IMR-90 (cell line): ENCODE measurements around the gene VPS18. TPM values are rescaled to one million over a fixed set of nuclear protein-coding genes. Genes with fewer than 3 reads are reported as not detected.

Source experiments
- ATAC-seq: fragments of 200-7000 bp; cut with Tn5 transposase; 2 replicates; pipeline ENCODE4 v1.9.1; 2020; ENCODE audit warnings: low read depth, mild to moderate bottlenecking, moderate library complexity
- BruUV-seq: library from RNA; stranded (reverse); fragments of 400-500 nt; replicated peaks from 2 replicates; lab custom pipeline; 2021; lab: Mats Ljungman, UMichigan
- CTCF ChIA-PET: fragments of 300-600 bp; formaldehyde crosslinking; extraction: SDS; loops from one replicate; lab custom pipeline; 2021; ENCODE audit warnings: antibody characterized with exemption; lab: Yijun Ruan, JAX
- POLR2A ChIA-PET: fragments of 300-600 bp; sonication (Branson Sonifier 250); formaldehyde crosslinking; loops from one replicate; lab custom pipeline; 2022; ENCODE audit warnings: antibody characterized with exemption; ENCODE audit not compliant: unreplicated experiment; lab: Charles Lee
- DNase-seq: peaks from one replicate; pipeline ENCODE4 v3.0.0; 2013
- H2AFZ ChIP-seq: replicated peaks from 2 replicates; pipeline ENCODE3; 2013; ENCODE audit warnings: low read length, mild to moderate bottlenecking; ENCODE audit not compliant: poor library complexity
- H2AK5ac ChIP-seq: 2 replicates; pipeline ENCODE4 v1.6.1; 2013; ENCODE audit warnings: low read depth, low read length, inconsistent platforms
- H2AK9ac ChIP-seq: replicated peaks from 2 replicates; pipeline ENCODE3; 2013; ENCODE audit warnings: mild to moderate bottlenecking, low read depth, low read length, moderate library complexity; ENCODE audit not compliant: poor library complexity
- H2BK120ac ChIP-seq: 2 replicates; pipeline ENCODE4 v1.6.1; 2013; ENCODE audit warnings: low read depth, low read length, inconsistent platforms
- H2BK15ac ChIP-seq: 3 replicates; pipeline ENCODE4 v1.6.1; 2013; ENCODE audit warnings: low read depth, low read length, inconsistent platforms
- H2BK20ac ChIP-seq: 2 replicates; pipeline ENCODE4 v1.6.1; 2013; ENCODE audit warnings: low read depth, mild to moderate bottlenecking, inconsistent platforms, low read length, moderate library complexity
- H2BK5ac ChIP-seq: 2 replicates; pipeline ENCODE4 v1.6.1; 2013; ENCODE audit warnings: mild to moderate bottlenecking, low read depth, low read length, inconsistent platforms; ENCODE audit not compliant: poor library complexity, severe bottlenecking
- H3K14ac ChIP-seq: replicated peaks from 2 replicates; pipeline ENCODE4 v1.6.1; 2013; ENCODE audit warnings: low read depth, low read length, inconsistent platforms
- H3K18ac ChIP-seq: 2 replicates; pipeline ENCODE4 v1.6.1; 2013; ENCODE audit warnings: low read depth, low read length, control low read depth
- H3K23ac ChIP-seq: 2 replicates; pipeline ENCODE4 v1.6.1; 2013; ENCODE audit warnings: low read depth, low read length, inconsistent platforms
- H3K27ac ChIP-seq: 2 replicates; pipeline ENCODE4 v1.5.1; 2013; ENCODE audit warnings: mild to moderate bottlenecking, control low read depth, low read length; ENCODE audit not compliant: insufficient read depth
- H3K27me3 ChIP-seq: 2 replicates; pipeline ENCODE4 v1.6.1; 2013; ENCODE audit warnings: low read length; ENCODE audit not compliant: control insufficient read depth, insufficient read depth
- H3K36me3 ChIP-seq: 2 replicates; pipeline ENCODE4 v1.6.1; 2013; ENCODE audit warnings: low read length, mixed read lengths; ENCODE audit not compliant: control insufficient read depth, insufficient read depth
- H3K4ac ChIP-seq: 2 replicates; pipeline ENCODE4 v1.6.1; 2013; ENCODE audit warnings: low read depth, low read length, inconsistent platforms
- H3K4me1 ChIP-seq: 2 replicates; pipeline ENCODE4 v1.6.1; 2013; ENCODE audit warnings: low read length, mixed read lengths; ENCODE audit not compliant: control insufficient read depth, insufficient read depth
- H3K4me2 ChIP-seq: 2 replicates; pipeline ENCODE4 v1.6.1; 2013; ENCODE audit warnings: low read depth, mild to moderate bottlenecking, control low read depth, low read length, moderate library complexity
- H3K4me3 ChIP-seq: 2 replicates; pipeline ENCODE4 v1.5.1; 2013; ENCODE audit warnings: low read depth, mild to moderate bottlenecking, control low read depth, low read length, moderate library complexity; ENCODE audit not compliant: insufficient read depth
- H3K56ac ChIP-seq: 2 replicates; pipeline ENCODE4 v1.6.1; 2013; ENCODE audit warnings: low read length, inconsistent platforms; ENCODE audit not compliant: insufficient read depth; ENCODE audit errors: extremely low read depth
- H3K79me1 ChIP-seq, 2 experiments: 2 replicates each; pipeline ENCODE4 v1.6.1; 2013; ENCODE audit warnings: low read length in 2 of 2, inconsistent platforms in 1 of 2, low read depth in 1 of 2
- H3K9ac ChIP-seq: 2 replicates; pipeline ENCODE4 v1.6.1; 2013; ENCODE audit warnings: low read depth, low read length, control low read depth
- H3K9me1 ChIP-seq: 2 replicates; pipeline ENCODE4 v1.6.1; 2013; ENCODE audit warnings: low read length, inconsistent platforms; ENCODE audit not compliant: insufficient read depth
- H3K9me3 ChIP-seq: 2 replicates; pipeline ENCODE4 v1.6.1; 2013; ENCODE audit warnings: low read length; ENCODE audit not compliant: control insufficient read depth, insufficient read depth
- H4K20me1 ChIP-seq: 2 replicates; pipeline ENCODE4 v1.6.1; 2013; ENCODE audit warnings: low read length, inconsistent platforms; ENCODE audit not compliant: insufficient read depth
- H4K5ac ChIP-seq: 2 replicates; pipeline ENCODE4 v1.6.1; 2013; ENCODE audit warnings: mild to moderate bottlenecking, low read depth, low read length, control low read depth
- H4K8ac ChIP-seq, 2 experiments: 2 replicates each; pipeline ENCODE4 v1.6.1; 2013; ENCODE audit warnings: low read depth in 2 of 2, low read length in 2 of 2, control low read depth in 1 of 2, inconsistent platforms in 1 of 2
- H4K91ac ChIP-seq: 2 replicates; pipeline ENCODE4 v1.6.1; 2013; ENCODE audit warnings: low read depth, low read length, inconsistent platforms; ENCODE audit not compliant: insufficient read depth
- CEBPB ChIP-seq: IDR thresholded peaks from 2 replicates; pipeline ENCODE4 v1.6.1; 2012; ENCODE audit warnings: low read depth, low read length, improper control_type of control experiment
- CHD1 ChIP-seq: IDR thresholded peaks from 2 replicates; pipeline ENCODE4 v1.6.1; 2012; ENCODE audit warnings: low read depth, low read length, improper control_type of control experiment
- FOS ChIP-seq: fragments of 150-350 bp; IDR thresholded peaks from 2 replicates; pipeline ENCODE4 v1.6.1; 2016; ENCODE audit warnings: low read depth, low read length
- MAFK ChIP-seq: IDR thresholded peaks from 2 replicates; pipeline ENCODE4 v1.6.1; 2012; ENCODE audit warnings: low read depth, low read length, improper control_type of control experiment
- MAZ ChIP-seq: IDR thresholded peaks from 2 replicates; pipeline ENCODE4 v1.6.1; 2012; ENCODE audit warnings: low read depth, mild to moderate bottlenecking, low read length, improper control_type of control experiment, moderate library complexity, borderline replicate concordance
- MXI1 ChIP-seq: IDR thresholded peaks from 2 replicates; pipeline ENCODE4 v1.6.1; 2012; ENCODE audit warnings: low read depth, mild to moderate bottlenecking, low read length, moderate library complexity, borderline replicate concordance
- NFE2L2 ChIP-seq: fragments of 150-350 bp; IDR thresholded peaks from 2 replicates; pipeline ENCODE4 v1.6.1; 2016; ENCODE audit warnings: low read depth, mild to moderate bottlenecking, low read length
- POLR2A ChIP-seq: IDR thresholded peaks from 2 replicates; pipeline ENCODE4 v1.6.1; 2012; ENCODE audit warnings: mild to moderate bottlenecking, low read depth, low read length
- RAD21 ChIP-seq: IDR thresholded peaks from 2 replicates; pipeline ENCODE4 v1.6.1; 2012; ENCODE audit warnings: low read length, improper control_type of control experiment
- RFX5 ChIP-seq: IDR thresholded peaks from 2 replicates; pipeline ENCODE4 v1.8.0; 2012; ENCODE audit warnings: low read depth, mild to moderate bottlenecking, low read length, moderate library complexity
- SMC3 ChIP-seq: fragments of 150-350 bp; IDR thresholded peaks from 2 replicates; pipeline ENCODE4 v1.6.1; 2016; ENCODE audit warnings: low read depth, mild to moderate bottlenecking, antibody characterized with exemption, low read length, moderate library complexity
- WGBS, 2 experiments: methylation state at CpG; one replicate each; pipeline versions ENCODE4 v1.1.5 to v1.1.7; 2013; ENCODE audit warnings: missing lambda C conversion rate in 2 of 2; ENCODE audit not compliant: insufficient read length in 1 of 2; ENCODE audit errors: extremely low coverage in 2 of 2; 5-methylcytosine and 5-hydroxymethylcytosine counted together
- dilution Hi-C: fragments of 300-500 bp; cut with HindIII; formaldehyde crosslinking; loops from one replicate; pipeline ENCODE4 v1.14.3; 2018; ENCODE audit warnings: low sequenced_read_pairs; ENCODE audit not compliant: unreplicated experiment
- in situ Hi-C: fragments of 300-500 bp; cut with MboI; formaldehyde crosslinking; loops from 3 replicates; pipeline ENCODE4 v1.14.3; 2019; ENCODE audit warnings: low sequenced_read_pairs, inconsistent platforms, mixed read lengths
- intact Hi-C: fragments of 100-400 bp; cut with micrococcal nuclease; formaldehyde crosslinking; loops from 2 replicates; pipeline ENCODE4 v1.10.0; 2022
- polyA plus RNA-seq, 3 experiments: library from polyadenylated mRNA; depleted of rRNA; stranded (reverse); fragments of >200 nt; gene quantifications; 2 replicates each; pipeline ENCODE4 v1.2.3, GENCODE V29; 2012; ENCODE audit warnings: low replicate concordance in 1 of 3
- total RNA-seq: library from RNA; depleted of rRNA; stranded (reverse); fragments of >200 nt; gene quantifications from 2 replicates; pipeline ENCODE4 v1.2.3, GENCODE V29; 2012
- TF ChIP-seq, protein P1 (sequence below): fragments of 150-350 bp; IDR thresholded peaks from 2 replicates; pipeline ENCODE4 v1.6.1; 2017; ENCODE audit warnings: mild to moderate bottlenecking, antibody characterized with exemption, low read length, low read depth
- TF ChIP-seq, protein P2 (sequence below): conservative IDR thresholded peaks from 2 replicates; pipeline ENCODE4 v1.5.1; 2012; ENCODE audit warnings: mild to moderate bottlenecking, low read depth, low read length, improper control_type of control experiment
- TF ChIP-seq, protein P3 (sequence below): fragments of 150-350 bp; IDR thresholded peaks from 2 replicates; pipeline ENCODE4 v1.6.1; 2016; ENCODE audit warnings: low read depth, mild to moderate bottlenecking, low read length, moderate library complexity, borderline replicate concordance

Gene VPS18
- total and polyA plus RNA-seq, 2 of the 4 experiments (the other 2 are of a cell fraction): 19.3 to 32.3 TPM

DNA sequence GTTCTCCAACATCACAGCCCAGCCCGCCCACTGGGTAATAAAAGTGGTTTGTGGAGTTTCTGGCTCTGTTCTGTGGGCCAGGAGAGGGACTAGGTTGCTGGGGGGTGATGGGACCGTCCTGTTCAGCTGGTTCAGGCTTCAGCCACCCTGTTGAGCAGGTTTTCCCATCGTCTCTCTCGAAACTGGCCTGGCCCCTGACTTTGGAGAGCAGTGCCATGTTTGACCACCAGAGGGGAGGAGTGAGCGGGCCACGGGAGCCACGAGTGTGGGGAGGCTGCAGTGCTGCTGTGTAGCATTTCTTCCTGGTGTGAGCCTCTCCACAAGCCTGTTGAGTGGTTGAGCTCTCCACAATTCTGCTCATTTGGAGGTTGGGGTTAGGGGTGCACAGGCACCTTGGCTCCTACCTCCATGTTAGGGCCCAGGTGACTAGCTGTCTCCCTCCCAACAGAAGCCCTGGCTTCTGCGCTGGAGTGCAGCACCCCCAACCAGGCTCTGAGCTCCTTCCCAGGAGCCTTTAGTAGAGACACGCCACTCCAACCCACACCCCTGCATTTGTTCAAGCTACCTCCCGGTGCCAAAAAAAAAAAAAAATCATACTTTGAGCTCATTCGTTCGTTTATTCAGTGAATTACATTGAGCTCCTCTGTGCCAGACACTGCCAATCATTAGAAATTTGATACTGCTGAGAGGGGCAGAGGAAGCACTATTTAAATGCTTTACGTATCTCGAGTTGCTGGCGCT, 36.5 kb upstream of the VPS18 start:
- H2BK20ac ChIP-seq: no peak overlapping the region
- peak; percentile 99 for ATAC-seq
- no peak overlapping the region for H3K27ac ChIP-seq
- in situ Hi-C loops (loop anchor here (5.0 kb wide), 1 partner anchor 35 kb away; the partner anchor contains the start of gene VPS18), intact Hi-C loops (loop anchor here (1.0 kb wide), 1 partner anchor 37 kb away; the partner anchor contains the start of gene VPS18), dilution Hi-C loops (no loop called here)
- H2AK5ac ChIP-seq: no peak overlapping the region; the same call in 1 of the 2 replicates
- H2BK5ac ChIP-seq: no peak overlapping the region
- H3K4me3 ChIP-seq: no peak overlapping the region
- POLR2A ChIA-PET: interaction anchor here (0.6 kb wide), 1 partner anchor 36 kb away, joined by 3 read pairs; no protein-coding TSS in a partner anchor
- H3K36me3 ChIP-seq: no peaks in the 10 kb centered on the region
- peak overlapping the region; percentile 84 for H2AFZ ChIP-seq
- H4K8ac ChIP-seq: peak overlapping the region in 1 of 2 experiments; percentile 29; a peak in 1 of 4 replicates
- H3K18ac ChIP-seq: no peak overlapping the region
- no peaks in the 10 kb centered on the region for H3K79me1 ChIP-seq
- CTCF ChIA-PET: interaction anchor here (0.6 to 5.0 kb wide), 13 partner anchors 8 to 288 kb away, joined by 3 to 44 read pairs (median 5); partner anchors contain the start of genes RHOV and VPS18
- no peaks in the 10 kb centered on the region for H3K4me1 ChIP-seq
- H2AK9ac ChIP-seq: peak overlapping the region; percentile 40
- DNase-seq: peak; percentile 48
- H4K91ac ChIP-seq: no peak overlapping the region
- H2BK120ac ChIP-seq: no peak overlapping the region
- no TSS peak for BruUV-seq
- no peak overlapping the region for H3K4me2 ChIP-seq
- no peak overlapping the region for H3K9ac ChIP-seq
- peaks cover 3% of the 10 kb centered on the region; the same call in 1 of the 2 replicates for H3K9me1 ChIP-seq
- H3K23ac ChIP-seq: no peak overlapping the region
- H3K9me3 ChIP-seq: no peaks in the 10 kb centered on the region
- H3K56ac ChIP-seq: no peak overlapping the region
- 32% methylated on average over 5 of the region's 15 CpGs; no CpG with 5 or more reads in 1 of the 2 experiments for WGBS, 2 experiments
- H3K4ac ChIP-seq: no peak overlapping the region
- no peak overlapping the region for H3K14ac ChIP-seq
- no peak overlapping the region for H2BK15ac ChIP-seq
- no peaks in the 10 kb centered on the region; the same call in 1 of the 2 replicates for H4K20me1 ChIP-seq
- no peak overlapping the region for H4K5ac ChIP-seq
- TF ChIP-seq RAD21: peak; percentile 77
- peak; percentile 86 for TF ChIP-seq SMC3
- no peak for TF ChIP-seq NFE2L2
- no peak for TF ChIP-seq MAFK
- no peak for TF ChIP-seq FOS
- TF ChIP-seq CHD1: no peak
- no peak for TF ChIP-seq RFX5
- TF ChIP-seq POLR2A: no peak
- TF ChIP-seq, protein P1, sequence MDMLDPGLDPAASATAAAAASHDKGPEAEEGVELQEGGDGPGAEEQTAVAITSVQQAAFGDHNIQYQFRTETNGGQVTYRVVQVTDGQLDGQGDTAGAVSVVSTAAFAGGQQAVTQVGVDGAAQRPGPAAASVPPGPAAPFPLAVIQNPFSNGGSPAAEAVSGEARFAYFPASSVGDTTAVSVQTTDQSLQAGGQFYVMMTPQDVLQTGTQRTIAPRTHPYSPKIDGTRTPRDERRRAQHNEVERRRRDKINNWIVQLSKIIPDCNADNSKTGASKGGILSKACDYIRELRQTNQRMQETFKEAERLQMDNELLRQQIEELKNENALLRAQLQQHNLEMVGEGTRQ: no peak
- TF ChIP-seq MXI1: 0 out of 2 replicates have a peak, but pooled peaks have one; percentile 23
- TF ChIP-seq CEBPB: no peak
- TF ChIP-seq, protein P2, sequence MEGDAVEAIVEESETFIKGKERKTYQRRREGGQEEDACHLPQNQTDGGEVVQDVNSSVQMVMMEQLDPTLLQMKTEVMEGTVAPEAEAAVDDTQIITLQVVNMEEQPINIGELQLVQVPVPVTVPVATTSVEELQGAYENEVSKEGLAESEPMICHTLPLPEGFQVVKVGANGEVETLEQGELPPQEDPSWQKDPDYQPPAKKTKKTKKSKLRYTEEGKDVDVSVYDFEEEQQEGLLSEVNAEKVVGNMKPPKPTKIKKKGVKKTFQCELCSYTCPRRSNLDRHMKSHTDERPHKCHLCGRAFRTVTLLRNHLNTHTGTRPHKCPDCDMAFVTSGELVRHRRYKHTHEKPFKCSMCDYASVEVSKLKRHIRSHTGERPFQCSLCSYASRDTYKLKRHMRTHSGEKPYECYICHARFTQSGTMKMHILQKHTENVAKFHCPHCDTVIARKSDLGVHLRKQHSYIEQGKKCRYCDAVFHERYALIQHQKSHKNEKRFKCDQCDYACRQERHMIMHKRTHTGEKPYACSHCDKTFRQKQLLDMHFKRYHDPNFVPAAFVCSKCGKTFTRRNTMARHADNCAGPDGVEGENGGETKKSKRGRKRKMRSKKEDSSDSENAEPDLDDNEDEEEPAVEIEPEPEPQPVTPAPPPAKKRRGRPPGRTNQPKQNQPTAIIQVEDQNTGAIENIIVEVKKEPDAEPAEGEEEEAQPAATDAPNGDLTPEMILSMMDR: peak; percentile 91
- TF ChIP-seq, protein P3, sequence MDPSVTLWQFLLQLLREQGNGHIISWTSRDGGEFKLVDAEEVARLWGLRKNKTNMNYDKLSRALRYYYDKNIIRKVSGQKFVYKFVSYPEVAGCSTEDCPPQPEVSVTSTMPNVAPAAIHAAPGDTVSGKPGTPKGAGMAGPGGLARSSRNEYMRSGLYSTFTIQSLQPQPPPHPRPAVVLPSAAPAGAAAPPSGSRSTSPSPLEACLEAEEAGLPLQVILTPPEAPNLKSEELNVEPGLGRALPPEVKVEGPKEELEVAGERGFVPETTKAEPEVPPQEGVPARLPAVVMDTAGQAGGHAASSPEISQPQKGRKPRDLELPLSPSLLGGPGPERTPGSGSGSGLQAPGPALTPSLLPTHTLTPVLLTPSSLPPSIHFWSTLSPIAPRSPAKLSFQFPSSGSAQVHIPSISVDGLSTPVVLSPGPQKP: no peak
- TF ChIP-seq MAZ: peak; percentile 63; the same call in 1 of the 2 replicates
- H3K27me3 ChIP-seq: peaks cover 7% of the 10 kb centered on the region
